Stimulated activated CD8-positive, alpha-beta memory T cell treated with anti-CD3 and anti-CD28 coated beads, Interleukin-12 subunit alpha, Interleukin-12 subunit beta, amount 100 ng/mL, for 1 hour (primary cell): ENCODE measurements around the gene BARD1.
"Not testable (repeated sequence)": the region's sequence is repeated elsewhere in the genome, so short reads cannot be mapped to it uniquely, and the experiment has no call there.

ENCODE experiments used
- DNase-seq: peaks from one replicate; pipeline ENCODE4 v3.0.0-alpha.2; 2020; ENCODE audit warnings: low read depth

The BARD1 gene

DNA sequence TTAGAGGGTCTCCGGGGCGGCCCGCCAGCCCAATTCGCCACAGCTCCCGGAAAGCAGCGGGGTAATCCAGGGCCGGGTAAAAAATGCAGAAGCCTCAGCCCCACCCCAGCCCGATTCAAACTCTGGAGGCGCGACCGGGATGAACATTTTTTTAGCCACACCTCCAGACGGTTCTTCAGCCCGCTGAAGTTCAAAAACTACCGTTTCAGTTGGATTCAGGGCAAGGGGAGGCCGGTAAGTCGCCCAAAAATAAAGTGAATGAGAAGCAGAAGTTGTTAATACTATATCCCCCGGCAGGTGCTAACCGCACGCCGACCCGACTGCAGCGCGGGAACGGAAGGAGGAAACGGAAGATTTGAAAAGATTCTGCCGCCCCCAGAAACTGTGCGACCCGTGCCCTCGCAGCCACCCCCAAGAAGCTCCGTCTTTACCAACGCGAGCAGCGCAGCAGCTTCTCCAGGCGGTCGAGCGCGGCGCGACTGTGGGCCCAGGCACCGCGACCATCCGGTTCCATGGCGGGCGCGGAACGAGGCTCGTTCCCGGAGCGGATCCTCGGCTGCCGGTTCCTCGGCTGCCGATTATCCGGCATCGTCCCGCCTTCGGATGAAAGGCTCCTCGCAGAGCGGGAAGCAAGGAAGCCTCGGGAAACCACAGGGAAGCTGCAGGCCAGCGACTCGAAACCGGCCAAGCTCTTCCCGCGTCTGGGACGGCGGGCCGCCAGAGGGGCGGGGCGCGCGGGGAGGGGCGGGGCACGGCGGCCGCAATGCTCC lies at the start of gene BARD1:
TSS of gene BARD1 (minus strand) at position 703 of the 770 bp plus-strand sequence. CDS start at position 589, 114 bp downstream.
- DNase-seq, result peak; percentile 27

DNA sequence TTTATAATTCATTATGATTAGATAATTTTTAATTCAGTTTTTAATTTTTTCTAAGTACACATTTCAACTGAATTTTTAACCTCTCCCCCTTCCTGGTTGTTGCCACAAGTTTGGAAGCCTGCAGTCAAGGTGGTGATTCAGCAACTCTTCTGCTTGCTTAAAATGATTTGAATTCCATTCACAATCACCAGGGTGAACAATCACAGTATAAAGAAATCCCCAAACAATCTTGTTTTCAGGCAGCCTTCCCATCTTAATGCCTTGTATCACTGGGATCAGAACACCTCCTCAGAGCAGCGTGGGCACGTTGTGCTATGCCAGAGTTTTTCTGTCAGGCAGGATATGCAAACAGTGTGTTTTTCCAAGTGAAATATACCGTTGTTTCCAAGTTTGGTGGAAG lies 46.7 kb upstream of the BARD1 start:
- DNase-seq, result no peak

DNA sequence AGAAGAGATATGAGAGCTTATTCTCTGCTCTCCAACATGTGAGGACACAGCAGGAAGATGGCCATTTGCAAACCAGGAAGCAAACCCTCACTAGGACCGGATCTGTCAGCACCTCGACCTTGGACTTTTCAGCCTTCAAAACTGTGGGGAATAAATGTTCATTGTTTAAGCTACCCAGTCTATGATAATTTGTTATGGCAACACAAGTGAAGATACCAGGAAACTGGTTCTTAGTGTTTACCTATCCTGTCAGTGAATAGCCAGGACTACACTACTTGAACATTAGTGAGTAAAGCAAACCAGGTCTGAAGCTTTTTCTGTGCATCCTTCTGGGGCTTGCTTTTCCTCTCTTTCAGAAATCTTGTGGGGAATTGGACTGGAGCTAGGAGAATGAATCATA lies 44.4 kb upstream of the BARD1 start:
- DNase-seq, result no peak

DNA sequence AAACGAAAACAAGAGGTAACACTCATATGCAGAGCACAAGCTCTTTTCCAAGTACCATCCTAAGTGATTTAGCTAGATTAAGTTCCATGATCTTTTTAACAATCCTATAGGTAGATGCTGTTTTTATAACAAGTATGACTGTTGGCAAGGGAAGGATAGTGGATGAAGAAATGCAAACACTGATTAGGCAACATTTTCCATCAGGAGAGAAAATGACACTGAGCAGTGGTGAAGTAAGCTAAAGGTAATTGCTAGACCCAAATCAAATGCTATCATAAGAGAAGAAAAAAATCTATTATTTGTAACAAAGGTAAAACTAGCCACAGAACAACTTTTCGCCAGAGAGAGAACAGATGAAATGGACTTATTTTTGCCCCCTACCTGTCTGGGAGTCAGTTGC lies 34.3 kb upstream of the BARD1 start:
- DNase-seq, result no peak

DNA sequence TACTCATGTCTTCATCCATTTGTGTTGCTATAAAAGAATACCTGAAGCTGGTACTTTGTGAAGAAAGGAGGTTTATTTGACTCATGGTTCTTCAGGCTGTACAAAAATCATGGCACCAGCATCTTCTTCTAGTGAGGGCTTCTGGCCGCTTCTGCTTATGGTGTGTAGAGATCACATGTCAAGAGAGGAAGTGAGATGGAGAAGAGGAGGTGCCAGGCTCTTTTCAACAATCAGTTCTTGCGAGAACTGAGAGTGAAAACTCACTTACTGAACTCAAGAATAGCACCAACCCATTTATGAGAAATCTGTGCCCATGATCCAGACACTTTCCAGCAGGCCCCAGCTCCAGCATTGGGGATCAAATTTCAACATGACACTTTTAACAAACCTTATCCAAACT lies 30.0 kb upstream of the BARD1 start:
- DNase-seq, result no peak

DNA sequence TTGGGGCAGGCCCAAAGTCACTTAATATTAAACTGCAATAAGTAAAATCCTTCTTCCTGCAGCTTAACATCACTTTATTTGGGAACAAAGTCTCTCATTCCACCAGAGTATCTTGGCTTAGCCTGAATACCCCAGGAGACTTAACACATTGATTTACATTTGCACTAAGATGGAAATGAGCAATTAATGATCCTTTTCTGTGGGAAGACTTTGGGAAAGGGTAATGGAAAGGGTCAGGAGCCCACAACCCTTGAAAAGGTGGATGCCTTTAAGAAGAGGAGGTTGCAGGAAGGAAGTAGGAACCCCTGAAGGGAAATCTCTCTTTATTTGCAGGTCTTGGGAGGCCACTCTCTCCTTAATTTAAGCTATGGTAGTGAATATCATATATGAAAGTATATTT lies 28.0 kb upstream of the BARD1 start:
- DNase-seq, result no peak

DNA sequence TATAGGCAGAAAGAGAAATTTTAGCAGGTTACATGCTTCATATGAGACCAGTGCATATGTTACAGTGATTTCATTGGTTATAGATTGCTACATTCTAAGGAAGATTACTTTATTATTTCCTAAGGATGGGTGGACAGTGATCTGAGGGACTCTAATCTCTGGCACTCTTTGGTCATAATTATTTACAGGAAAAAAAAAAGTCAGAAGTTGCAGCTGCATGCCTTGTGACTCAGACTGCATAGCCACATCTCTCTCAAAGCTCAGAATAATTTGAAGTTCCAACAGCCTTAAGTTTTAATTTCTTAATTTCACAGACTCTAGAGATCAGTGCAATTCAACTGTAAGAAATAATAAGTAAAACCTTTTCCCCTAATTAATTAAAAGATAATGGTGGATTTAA lies 27.1 kb upstream of the BARD1 start:
- no peak for DNase-seq

DNA sequence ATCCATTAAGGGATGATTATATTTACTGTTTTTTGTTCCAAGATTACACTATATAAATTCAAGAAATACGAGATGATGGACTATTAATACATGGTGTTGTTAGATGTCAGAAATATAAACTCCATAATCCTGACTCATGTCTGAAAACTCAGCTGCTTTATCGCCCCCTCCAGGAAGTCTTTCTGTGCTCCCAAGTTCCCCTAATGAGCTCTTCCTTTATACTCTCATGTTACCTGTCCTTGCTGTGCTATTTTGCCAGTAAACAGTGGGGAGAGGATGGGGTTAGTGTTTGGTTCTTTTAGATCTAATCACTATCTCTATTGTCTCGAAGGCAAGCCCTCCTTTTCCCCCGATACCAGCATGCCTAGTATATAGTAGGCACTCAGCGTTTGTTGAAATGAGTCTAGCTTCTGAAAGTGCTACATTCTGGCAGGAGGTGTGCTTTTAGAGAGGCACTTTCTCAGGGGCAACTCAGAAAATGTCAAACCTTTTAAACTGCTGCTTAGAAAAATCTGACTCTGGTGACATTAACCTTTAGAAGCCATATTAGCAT lies 21.4 kb upstream of the BARD1 start:
- DNase-seq, result no peak

DNA sequence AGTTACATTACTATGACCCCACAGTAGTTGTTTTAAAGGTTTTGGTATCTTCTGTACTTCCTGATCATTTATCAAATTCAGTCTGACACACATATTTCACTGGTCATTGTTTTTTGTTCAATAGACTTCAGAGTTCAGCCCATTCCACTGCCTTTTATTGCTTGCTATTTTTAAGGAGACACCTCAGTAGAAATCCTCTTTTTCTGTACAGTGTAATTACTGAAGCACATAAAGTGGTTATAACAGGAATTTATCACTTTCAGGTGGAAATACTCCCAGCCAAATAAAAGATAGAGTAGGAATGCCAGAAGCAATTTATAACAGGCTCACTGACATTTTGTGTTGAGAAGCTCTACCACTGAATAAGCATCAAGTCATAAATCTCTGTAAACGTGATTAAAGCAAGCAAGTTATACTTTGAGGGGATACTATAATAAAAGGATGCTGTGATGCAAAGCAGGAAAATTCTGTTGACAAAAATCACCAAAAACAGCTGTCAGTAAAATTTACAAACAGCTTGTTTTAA lies 6.6 kb upstream of the BARD1 start:
- no peak for DNase-seq

DNA sequence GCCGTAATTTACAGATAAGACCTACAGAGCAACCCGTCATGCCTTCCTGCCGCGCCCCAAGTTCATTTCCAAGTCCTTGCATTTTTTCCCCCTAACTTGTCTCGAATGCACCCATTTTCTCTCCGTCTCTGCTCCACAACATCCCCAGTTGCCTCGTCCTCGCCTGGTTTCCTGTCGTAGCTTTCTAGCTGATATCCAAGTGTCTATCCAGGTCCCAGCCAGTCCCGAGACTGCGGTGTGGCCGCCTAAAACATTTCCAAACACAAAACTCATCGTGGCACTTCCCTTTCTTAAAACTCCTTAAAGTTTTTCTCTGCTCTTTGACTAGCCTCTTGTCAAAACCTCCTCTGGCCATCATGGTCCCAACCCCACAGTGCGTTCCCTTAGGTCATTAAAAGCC lies 1.2 kb upstream of the BARD1 start:
- no peak for DNase-seq

DNA sequence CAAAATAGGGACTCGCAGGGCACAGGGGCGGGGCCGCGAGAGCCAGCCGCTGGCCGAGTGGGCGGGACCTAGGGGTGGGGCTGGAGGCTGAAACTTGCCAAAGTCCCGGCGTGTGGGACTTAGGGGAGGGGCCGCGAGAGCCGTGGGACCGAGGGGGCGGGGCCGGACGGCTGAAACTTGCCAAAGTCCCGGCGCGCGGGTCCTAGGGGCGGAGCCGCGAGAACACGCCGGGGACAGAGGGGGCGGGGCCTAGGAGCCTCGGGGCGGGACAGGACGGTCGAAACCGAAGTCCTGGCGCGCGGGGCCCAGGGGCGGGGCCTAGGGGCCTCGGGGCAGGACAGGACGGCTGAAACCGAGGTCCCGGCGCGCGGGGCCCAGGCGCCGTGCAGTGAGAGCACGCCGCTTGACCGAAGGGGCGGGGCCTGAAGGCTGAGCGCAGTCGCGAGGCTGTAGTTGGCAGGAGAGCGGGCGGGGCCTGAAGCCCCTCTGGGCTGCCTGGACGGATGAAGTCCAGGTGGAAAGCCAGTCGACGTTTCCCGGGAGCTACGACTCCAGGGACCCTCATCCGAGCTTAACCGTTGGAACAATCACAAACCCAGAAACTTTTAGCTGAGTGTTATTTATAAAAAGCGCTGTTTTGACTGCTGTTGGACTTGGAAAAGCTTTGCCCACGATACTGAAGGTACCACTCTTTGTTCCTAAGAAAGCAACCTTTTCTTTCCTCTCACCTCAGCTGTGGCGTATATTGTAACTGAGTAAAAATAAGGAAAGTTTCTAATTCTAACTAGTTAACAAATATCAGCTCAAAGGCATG lies 475 bp upstream of the BARD1 start:
- peak; percentile 95 for DNase-seq

DNA sequence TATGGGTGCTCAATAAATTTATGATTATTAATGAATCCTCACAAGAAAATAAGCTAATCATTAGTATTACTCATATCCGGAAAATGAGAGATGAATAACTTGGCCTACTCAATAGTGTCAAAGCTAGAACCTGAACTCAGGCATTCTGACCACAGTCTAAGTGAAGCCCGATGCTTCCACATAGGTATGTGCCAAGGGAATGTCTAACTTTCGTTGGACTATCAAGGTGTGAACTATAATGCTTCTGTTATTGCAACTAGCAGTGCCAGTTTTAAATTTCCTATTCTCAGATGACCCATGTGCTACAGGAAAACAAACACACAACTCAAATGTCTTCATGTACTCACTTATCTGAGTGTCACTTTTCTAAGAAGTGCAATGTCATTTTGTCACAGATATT lies 1.8 kb downstream of the BARD1 start:
- no peak for DNase-seq

DNA sequence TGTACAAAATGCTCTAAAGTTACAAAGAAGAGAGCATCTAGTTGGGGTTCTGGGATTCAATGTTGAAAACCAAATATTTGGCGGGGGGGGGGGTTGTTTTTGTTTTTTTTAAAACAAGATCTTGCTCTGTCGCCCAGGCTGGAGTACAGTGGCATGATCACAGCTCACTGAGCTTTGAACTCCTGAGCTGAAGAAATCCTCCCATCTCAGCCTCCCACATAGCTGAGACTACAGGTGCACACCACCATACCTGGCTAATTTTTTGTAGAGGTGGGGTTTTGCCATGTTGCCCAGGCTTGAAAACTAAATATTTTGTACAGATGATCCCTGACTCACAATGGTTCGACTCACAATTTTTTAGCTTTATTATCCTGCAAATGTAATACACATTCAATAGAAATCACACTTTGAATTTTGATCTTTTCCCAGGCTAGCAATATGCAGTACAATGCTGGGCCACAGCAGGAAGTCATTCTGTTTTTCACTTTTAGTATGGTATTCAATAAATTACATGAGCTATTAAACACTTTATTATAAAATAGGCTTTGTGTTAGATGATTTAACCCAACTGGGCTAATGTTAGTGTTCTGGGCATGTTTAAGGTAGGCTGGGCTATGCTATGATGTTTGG lies 7.6 kb downstream of the BARD1 start:
- no peak for DNase-seq

DNA sequence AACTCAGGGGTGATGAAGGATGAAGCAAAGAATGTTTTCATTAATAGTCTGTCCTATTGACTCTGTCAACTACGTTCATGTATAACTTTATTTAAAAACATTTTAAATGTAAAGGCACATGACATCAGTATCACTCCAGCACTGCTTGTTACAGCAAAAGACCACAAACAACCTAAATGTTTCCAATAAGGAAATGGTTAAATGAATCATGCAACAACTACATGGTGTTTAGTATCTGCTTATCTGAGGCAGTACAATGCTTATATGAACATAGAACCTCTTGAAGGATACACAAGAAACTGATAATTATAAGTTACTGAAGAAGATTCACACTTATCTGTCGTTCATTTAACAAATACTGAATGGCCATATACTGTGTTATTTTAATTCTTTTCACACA lies 8.4 kb downstream of the BARD1 start:
- DNase-seq, result no peak

DNA sequence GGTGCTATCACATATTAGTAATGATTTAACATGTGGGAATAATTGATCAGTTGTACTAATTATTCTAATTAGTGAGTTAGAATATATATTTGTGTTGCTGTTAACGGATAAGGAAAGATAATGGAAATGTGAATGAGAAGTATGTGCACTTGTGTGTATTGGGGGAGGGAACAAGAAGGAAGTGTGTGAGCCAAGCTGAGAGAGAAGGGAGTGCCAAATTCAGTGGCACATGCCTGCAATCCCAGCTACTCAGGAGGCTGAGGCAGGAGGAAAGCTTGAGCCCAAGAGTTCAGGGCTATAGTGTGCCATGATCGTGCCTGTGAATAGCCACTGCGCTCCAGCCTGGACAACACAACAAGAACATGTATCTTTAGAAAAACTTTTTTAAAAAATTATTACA lies 9.3 kb downstream of the BARD1 start:
- DNase-seq, result no peak

DNA sequence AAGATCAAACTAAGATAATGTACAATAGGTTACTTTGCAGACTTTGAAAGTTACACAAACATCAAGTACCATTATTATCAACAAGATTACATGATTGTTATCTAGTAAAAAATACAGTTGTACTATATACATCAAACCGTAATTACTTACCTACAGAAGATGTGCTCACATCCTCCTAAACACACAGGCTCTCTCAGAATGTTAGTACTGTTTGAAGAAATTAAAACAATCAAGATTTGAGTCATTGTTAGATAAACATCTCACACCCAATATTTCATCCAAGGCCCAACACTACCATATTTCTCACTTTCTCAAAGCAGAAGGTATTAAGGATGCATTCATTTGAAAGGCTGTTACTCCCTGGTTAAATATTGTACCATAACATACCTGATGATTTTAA lies 12.6 kb downstream of the BARD1 start:
- DNase-seq, result no peak

DNA sequence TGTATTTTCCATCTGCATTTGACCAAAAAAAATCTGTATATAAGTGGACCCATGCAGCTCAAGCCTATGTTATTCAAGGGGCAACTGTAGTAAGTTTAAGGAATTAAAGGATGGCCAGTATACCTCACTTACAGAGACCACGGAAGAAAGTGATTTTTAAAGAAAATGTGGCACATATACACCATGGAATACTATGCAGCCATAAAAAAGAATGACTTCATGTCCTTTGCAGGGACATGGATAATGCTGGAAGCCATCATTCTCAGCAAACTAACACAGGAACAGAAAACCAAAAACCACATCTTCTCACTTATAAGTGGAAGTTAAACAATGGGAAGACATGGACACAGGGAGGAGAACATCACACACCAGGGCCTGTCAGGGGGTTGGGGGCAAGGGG lies 26.3 kb downstream of the BARD1 start:
- DNase-seq, result not testable (repeated sequence)

DNA sequence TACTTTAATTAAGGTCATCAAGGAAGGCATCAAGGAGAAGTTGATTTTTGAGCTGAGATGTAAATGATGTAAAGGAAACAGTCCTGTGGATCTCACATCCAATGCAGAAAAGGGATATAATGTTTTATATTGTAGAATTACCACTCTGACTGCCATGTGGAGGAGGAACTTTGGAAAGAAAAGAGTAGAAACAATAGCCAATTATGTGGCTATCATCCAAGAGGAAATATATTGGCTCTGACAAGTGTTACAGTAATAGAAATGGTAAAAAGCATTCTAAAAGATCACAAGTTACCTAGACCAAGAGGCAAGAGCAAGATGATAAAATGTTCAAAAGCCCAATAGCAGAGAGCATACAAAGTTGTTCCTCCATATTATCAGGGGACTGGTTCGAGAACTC lies 26.8 kb downstream of the BARD1 start:
- no peak for DNase-seq

DNA sequence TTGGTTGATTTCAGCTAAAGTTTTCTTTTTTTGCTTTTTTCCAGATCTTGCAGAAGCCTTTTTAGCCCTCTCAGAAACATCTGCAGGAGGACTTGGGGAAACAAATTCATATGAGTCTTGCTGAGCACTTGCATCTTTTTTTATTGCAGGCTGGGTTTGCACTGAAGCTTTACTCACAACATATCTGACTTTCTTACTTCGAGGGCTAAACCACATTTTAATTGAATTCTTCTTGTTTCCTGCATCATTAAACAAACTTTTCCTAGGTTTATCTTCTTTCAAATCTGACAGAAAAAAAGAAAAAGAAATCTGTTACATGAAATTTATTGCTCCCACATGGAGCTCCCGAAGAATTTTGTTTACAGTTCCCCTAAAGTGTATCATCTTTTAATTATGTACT lies 28.3 kb downstream of the BARD1 start:
- DNase-seq, result no peak

DNA sequence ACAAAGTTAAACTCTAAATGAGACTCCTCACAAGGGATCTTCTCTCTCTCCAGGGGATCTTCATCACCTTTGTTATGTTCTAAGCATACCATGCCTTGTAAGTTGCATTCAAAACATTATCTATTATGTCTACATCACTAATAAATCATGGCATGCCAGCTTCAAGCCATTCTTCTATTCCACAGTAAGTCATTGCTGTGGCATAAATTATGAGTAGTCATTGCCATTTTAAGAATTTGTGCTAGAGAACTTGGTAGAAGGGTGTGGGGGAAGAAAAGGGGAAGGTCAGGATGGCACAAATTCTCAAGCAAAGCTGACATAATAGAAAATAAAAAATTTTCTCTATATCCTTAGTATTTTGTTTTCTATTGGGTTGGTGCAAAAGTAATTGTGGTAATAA lies 33.5 kb downstream of the BARD1 start:
- no peak for DNase-seq

DNA sequence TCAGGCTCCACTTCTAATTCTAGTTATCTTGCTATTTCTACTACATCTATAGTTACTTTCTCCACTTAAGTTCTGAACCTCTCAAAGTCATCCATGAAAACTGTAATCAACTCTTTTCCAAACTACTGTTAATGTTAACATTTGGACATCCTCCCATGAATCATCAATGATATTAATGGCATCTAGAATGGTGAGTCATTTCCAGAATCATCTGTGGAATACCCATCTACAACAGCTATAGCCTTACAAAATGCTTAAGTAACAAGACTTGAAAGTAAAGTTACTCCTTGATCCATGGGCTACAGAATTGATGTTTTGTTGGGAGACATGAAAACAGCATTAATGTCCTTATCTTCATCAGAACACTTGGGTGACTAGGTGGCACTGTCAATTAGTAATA lies 35.4 kb downstream of the BARD1 start:
- DNase-seq, result no peak

DNA sequence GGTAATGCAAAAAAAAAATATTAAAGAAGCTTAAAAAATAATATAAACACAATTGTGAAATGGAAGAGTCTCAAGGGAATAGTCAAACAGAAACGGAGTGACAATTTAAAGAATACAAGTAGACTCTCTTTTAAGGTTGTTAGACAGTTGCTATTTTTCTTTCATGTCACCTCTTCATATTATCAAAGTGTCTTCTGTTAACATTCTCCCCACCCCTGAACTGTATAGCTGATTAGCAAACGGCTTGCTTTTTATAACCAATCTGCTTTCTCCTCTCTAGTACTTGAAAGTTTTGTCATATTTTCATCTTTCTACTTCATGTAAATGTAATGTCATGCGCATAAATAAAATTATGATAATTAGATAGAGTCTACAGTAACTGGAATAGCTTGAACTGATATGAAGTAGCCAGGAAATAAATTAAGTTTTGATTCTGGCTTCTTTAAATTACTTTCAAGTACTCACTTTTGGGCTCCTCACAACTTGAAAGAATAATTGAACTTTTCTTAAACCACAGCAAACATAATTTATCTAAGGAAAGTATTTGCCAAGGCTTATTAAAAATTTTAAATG lies 37.0 kb downstream of the BARD1 start:
- DNase-seq, result no peak
